H1 (cell line): ENCODE results near the gene ENTR1. TPM values are rescaled to one million over a fixed set of nuclear protein-coding genes. Genes with fewer than 3 reads are reported as not detected.

ENCODE experiments used
- CTCF ChIA-PET: fragments of 300-600 bp; sonication (Branson Sonifier 250); formaldehyde crosslinking; loops from one replicate; lab custom pipeline; 2021; ENCODE audit not compliant: partially characterized antibody; lab: Charles Lee
- POLR2A ChIA-PET: fragments of 300-600 bp; sonication (Branson Sonifier 250); formaldehyde crosslinking; loops from one replicate; lab custom pipeline; 2021; ENCODE audit warnings: inconsistent platforms; ENCODE audit not compliant: partially characterized antibody; lab: Charles Lee
- DNase-seq, 2 experiments: peaks; one replicate each; pipeline versions ENCODE4 v3.0.0 to v3.0.0-alpha.2; 2010 to 2022; ENCODE audit warnings: low spot score in 2 of 2, low read depth in 1 of 2, mixed read lengths in 1 of 2
- FAIRE-seq: peaks from 2 replicates; lab custom pipeline; 2011; peaks lifted over from hg19 to GRCh38; lab: Jason Lieb, UNC
- H2AFZ ChIP-seq: 2 replicates; pipeline ENCODE4 v1.8.1; 2012; ENCODE audit warnings: low read length, inconsistent platforms
- H2AK5ac ChIP-seq: 2 replicates; pipeline ENCODE4 v1.6.1; 2013; ENCODE audit warnings: low read depth, low read length
- H2BK120ac ChIP-seq: replicated peaks from 2 replicates; pipeline ENCODE3; 2013; ENCODE audit warnings: low read depth, low read length, inconsistent platforms
- H2BK12ac ChIP-seq: 2 replicates; pipeline ENCODE4 v1.6.1; 2013; ENCODE audit warnings: low read depth, low read length
- H2BK15ac ChIP-seq: 2 replicates; pipeline ENCODE4 v1.6.1; 2013; ENCODE audit warnings: low read length
- H2BK20ac ChIP-seq: 2 replicates; pipeline ENCODE4 v1.6.1; 2013; ENCODE audit warnings: low read length
- H2BK5ac ChIP-seq: 2 replicates; pipeline ENCODE4 v1.6.1; 2013; ENCODE audit warnings: low read depth, low read length
- H3K14ac ChIP-seq: 2 replicates; pipeline ENCODE4 v1.6.1; 2013; ENCODE audit warnings: inconsistent platforms; ENCODE audit not compliant: insufficient read length
- H3K18ac ChIP-seq: 2 replicates; pipeline ENCODE4 v1.6.1; 2013; ENCODE audit warnings: low read length; ENCODE audit errors: extremely low read depth
- H3K23ac ChIP-seq: 2 replicates; pipeline ENCODE4 v1.6.1; 2013; ENCODE audit warnings: inconsistent platforms; ENCODE audit not compliant: insufficient read length
- H3K23me2 ChIP-seq: 2 replicates; pipeline ENCODE4 v1.6.1; 2013; ENCODE audit warnings: low read depth, low read length
- H3K27ac ChIP-seq: 2 replicates; pipeline ENCODE4 v1.6.1; 2011; ENCODE audit warnings: low read depth, low read length, inconsistent platforms
- H3K27me3 ChIP-seq, 4 experiments: replicated peaks in 1 of 4; 1 replicate in 1 of 4; 2 replicates in 3 of 4; pipeline versions ENCODE4 v1.6.1 to v1.8.1; 2011 to 2013; ENCODE audit warnings: low read length in 3 of 4, mild to moderate bottlenecking in 3 of 4, inconsistent platforms in 2 of 4, mixed read lengths in 2 of 4, moderate library complexity in 1 of 4; ENCODE audit not compliant: control insufficient read depth in 3 of 4, insufficient read depth in 3 of 4; ENCODE audit errors: extremely low read depth in 1 of 4
- H3K36me3 ChIP-seq, 4 experiments: 2 replicates each; pipeline versions ENCODE4 v1.6.1 to v1.8.1; 2011 to 2013; ENCODE audit warnings: mild to moderate bottlenecking in 4 of 4, low read length in 3 of 4, moderate library complexity in 2 of 4, control low read depth in 1 of 4, inconsistent platforms in 1 of 4; ENCODE audit not compliant: insufficient read depth in 4 of 4, control insufficient read depth in 2 of 4
- H3K4ac ChIP-seq: replicated peaks from 2 replicates; pipeline ENCODE3; 2013; ENCODE audit warnings: low read length, low read depth, mixed read lengths, inconsistent platforms; ENCODE audit not compliant: insufficient read length
- H3K4me1 ChIP-seq, 4 experiments: replicated peaks in 1 of 4; 1 replicate in 1 of 4; 2 replicates in 3 of 4; pipeline versions ENCODE4 v1.6.1 to v1.8.1; 2011 to 2013; ENCODE audit warnings: low read length in 3 of 4, inconsistent platforms in 2 of 4, mixed read lengths in 1 of 4; ENCODE audit not compliant: insufficient read depth in 4 of 4, control insufficient read depth in 3 of 4
- H3K4me2 ChIP-seq, 2 experiments: 2 replicates each; pipeline versions ENCODE4 v1.6.1 to v1.8.1; 2011 to 2013; ENCODE audit warnings: low read depth in 2 of 2, low read length in 2 of 2, control low read depth in 1 of 2, inconsistent platforms in 1 of 2, mild to moderate bottlenecking in 1 of 2; ENCODE audit not compliant: insufficient read depth in 1 of 2
- H3K4me3 ChIP-seq, 4 experiments: fragments of 200-600, 300-600 bp in 1 of 4; sonication (generic), shearing (Covaris generic), sonication (Bioruptor Twin) in 1 of 4; 2 replicates each; pipeline versions ENCODE4 v1.5.1 to v1.8.1; 2011 to 2016; ENCODE audit warnings: low read length in 4 of 4, low read depth in 3 of 4, control low read depth in 2 of 4, inconsistent platforms in 2 of 4, mild to moderate bottlenecking in 2 of 4, mixed read lengths in 1 of 4, moderate library complexity in 1 of 4; ENCODE audit not compliant: insufficient read depth in 2 of 4; ENCODE audit errors: extremely low read depth in 1 of 4
- H3K56ac ChIP-seq: replicated peaks from 2 replicates; pipeline ENCODE3; 2013; ENCODE audit warnings: low read depth, mild to moderate bottlenecking, mixed read lengths, low read length, inconsistent platforms; ENCODE audit not compliant: insufficient read length
- H3K79me1 ChIP-seq: 2 replicates; pipeline ENCODE4 v1.6.1; 2013; ENCODE audit warnings: low read depth, low read length, control low read depth
- H3K79me2 ChIP-seq, 2 experiments: 2 replicates each; pipeline versions ENCODE4 v1.6.1 to v1.8.1; 2012 to 2013; ENCODE audit warnings: low read length in 2 of 2, mild to moderate bottlenecking in 2 of 2, inconsistent platforms in 1 of 2; ENCODE audit not compliant: insufficient read depth in 2 of 2, control insufficient read depth in 1 of 2
- H3K9ac ChIP-seq, 4 experiments: replicated peaks in 1 of 4; 1 replicate in 1 of 4; 2 replicates in 3 of 4; pipeline versions ENCODE4 v1.6.1 to v1.8.1; 2011 to 2013; ENCODE audit warnings: low read depth in 3 of 4, low read length in 3 of 4, control low read depth in 2 of 4, mild to moderate bottlenecking in 2 of 4, moderate library complexity in 2 of 4, inconsistent platforms in 1 of 4; ENCODE audit errors: extremely low read depth in 1 of 4
- H3K9me3 ChIP-seq, 2 experiments: 2 replicates each; pipeline versions ENCODE4 v1.6.1 to v1.8.1; 2012 to 2013; ENCODE audit warnings: mild to moderate bottlenecking in 2 of 2, moderate library complexity in 2 of 2, control low read depth in 1 of 2, inconsistent platforms in 1 of 2, low read depth in 1 of 2, low read length in 1 of 2, mixed read lengths in 1 of 2; ENCODE audit not compliant: insufficient read depth in 2 of 2
- H4K20me1 ChIP-seq, 2 experiments: replicated peaks in 1 of 2; 2 replicates each; pipeline versions ENCODE3 to v1.8.1; 2011 to 2013; ENCODE audit warnings: inconsistent platforms in 2 of 2, low read length in 2 of 2, mild to moderate bottlenecking in 1 of 2; ENCODE audit not compliant: insufficient read depth in 2 of 2, control insufficient read depth in 1 of 2
- H4K5ac ChIP-seq: 2 replicates; pipeline ENCODE4 v1.6.1; 2013; ENCODE audit warnings: low read length, low read depth, mixed read lengths, inconsistent platforms; ENCODE audit not compliant: insufficient read length
- H4K8ac ChIP-seq: 2 replicates; pipeline ENCODE4 v1.8.0; 2013; ENCODE audit warnings: mild to moderate bottlenecking, moderate library complexity, low read length, inconsistent platforms; ENCODE audit not compliant: insufficient read depth; ENCODE audit errors: extremely low read depth
- H4K91ac ChIP-seq: replicated peaks from 2 replicates; pipeline ENCODE3; 2013; ENCODE audit warnings: low read length, mixed read lengths, inconsistent platforms; ENCODE audit not compliant: insufficient read length
- BRCA1 ChIP-seq: IDR thresholded peaks from 2 replicates; pipeline ENCODE4 v1.6.1; 2012; ENCODE audit warnings: low read depth, low read length, improper control_type of control experiment
- NRF1 ChIP-seq: IDR thresholded peaks from 2 replicates; pipeline ENCODE4 v1.6.1; 2011; ENCODE audit warnings: mild to moderate bottlenecking, low read depth, low read length, improper control_type of control experiment
- SIRT6 ChIP-seq: IDR thresholded peaks from one replicate; pipeline ENCODE4 v1.7.1; 2012; ENCODE audit warnings: low read length, inconsistent platforms
- SIX5 ChIP-seq: IDR thresholded peaks from 2 replicates; pipeline ENCODE4 v1.6.1; 2011; ENCODE audit warnings: mild to moderate bottlenecking, low read depth, low read length
- SP1 ChIP-seq: IDR thresholded peaks from 2 replicates; pipeline ENCODE4 v1.6.1; 2011; ENCODE audit warnings: low read depth, low read length
- SP2 ChIP-seq: IDR thresholded peaks from 2 replicates; pipeline ENCODE4 v1.6.1; 2012; ENCODE audit warnings: mild to moderate bottlenecking, low read length, inconsistent platforms
- SP4 ChIP-seq: IDR thresholded peaks from 2 replicates; pipeline ENCODE4 v1.6.1; 2012; ENCODE audit warnings: low read length, inconsistent platforms
- TBP ChIP-seq: IDR thresholded peaks from 2 replicates; pipeline ENCODE4 v1.6.1; 2011; ENCODE audit warnings: low read depth, low read length, improper control_type of control experiment
- ZNF274 ChIP-seq: IDR thresholded peaks from 2 replicates; pipeline ENCODE4 v1.7.0; 2012; ENCODE audit warnings: low read length, borderline replicate concordance; ENCODE audit errors: extremely low read depth
- WGBS, 2 experiments: shearing (Covaris generic) in 1 of 2; methylation state at CpG; one replicate each; pipeline versions ENCODE4 v1.1.6 to v1.1.7; 2013 to 2015; ENCODE audit warnings: low lambda C conversion rate in 2 of 2, mixed read lengths in 2 of 2, inconsistent platforms in 1 of 2, low coverage in 1 of 2, missing lambda C conversion rate in 1 of 2; ENCODE audit not compliant: insufficient replicate concordance in 2 of 2, insufficient coverage in 1 of 2, insufficient read length in 1 of 2; ENCODE audit errors: extremely low coverage in 1 of 2, missing lambda C conversion rate in 1 of 2; 5-methylcytosine and 5-hydroxymethylcytosine counted together
- polyA plus RNA-seq, 7 experiments: library from polyadenylated mRNA; depleted of rRNA in 3 of 7; stranded (reverse) in 5 of 7; unstranded in 2 of 7; fragments of >200 nt in 5 of 7; fragments of 200-250 nt in 2 of 7; gene quantifications; 1 replicate in 5 of 7; 2 replicates in 1 of 7; 4 replicates in 1 of 7; pipeline versions ENCODE4 v1.2.1 to v1.2.3, GENCODE V29; 2011 to 2013; ENCODE audit warnings: missing spikeins in 2 of 7, mixed read lengths in 2 of 7
- total RNA-seq: library from RNA; stranded (reverse); fragmentation: NEBNext Ultra II Directional; extraction: Animal tissue kit (Norgen Biotek cat#: 25700); gene quantifications from 2 replicates; pipeline ENCODE4 v1.2.1, GENCODE V29; 2021
- TF ChIP-seq, protein P1 (sequence below): IDR thresholded peaks from 2 replicates; pipeline ENCODE4 v1.6.1; 2011; ENCODE audit warnings: low read length, improper control_type of control experiment

ENTR1 gene
- total and polyA plus RNA-seq, 2 of the 8 experiments (the other 6 are each of a cell fraction or from before 2014, with no cell fraction given), result 65.2 to 102 TPM

DNA sequence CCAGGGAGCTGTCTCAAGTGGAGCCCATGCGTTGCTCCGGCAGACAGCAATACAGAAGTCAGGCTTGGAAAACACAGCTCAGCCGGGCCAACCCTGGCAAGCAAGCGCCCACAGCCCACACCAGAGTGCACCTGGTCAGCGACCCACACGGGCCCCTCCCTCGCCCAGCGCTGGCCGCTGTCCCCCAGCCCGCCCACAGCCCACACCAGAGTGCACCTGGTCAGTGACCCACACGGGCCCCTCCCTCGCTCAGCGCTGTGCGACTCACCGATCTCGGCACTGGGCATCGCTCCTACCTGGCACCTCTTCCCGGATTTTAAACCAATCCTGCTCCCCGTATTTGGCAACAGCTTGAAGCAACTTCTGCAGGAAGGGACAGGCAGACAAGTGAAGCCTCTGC lies 23.2 kb downstream of the ENTR1 start:
- H4K5ac ChIP-seq, result no peak overlapping the region
- H3K23ac ChIP-seq, result no peak overlapping the region
- DNase-seq (no peak), FAIRE-seq (no peak)
- no peak overlapping the region for H2BK20ac ChIP-seq
- peaks cover 4 to 15% of the 10 kb centered on the region in 2 experiments for H4K20me1 ChIP-seq
- H3K9ac ChIP-seq, result no peak overlapping the region
- H2AFZ ChIP-seq, result no peak overlapping the region
- no peak overlapping the region for H2BK120ac ChIP-seq
- no peak overlapping the region for H2BK12ac ChIP-seq
- no peak overlapping the region for H2BK15ac ChIP-seq
- H2BK5ac ChIP-seq, result no peak overlapping the region
- no peak overlapping the region for H3K4me2 ChIP-seq
- no peak overlapping the region for H3K56ac ChIP-seq
- H3K27me3 ChIP-seq, result no peaks in the 10 kb centered on the region
- no peaks in the 10 kb centered on the region for H3K9me3 ChIP-seq
- CTCF ChIA-PET, result interaction anchor here (1.2 to 4.7 kb wide), 5 partner anchors 11 to 74 kb away, joined by 3 to 26 read pairs (median 3); partner anchors contain the start of gene SNAPC4
- TF ChIP-seq BRCA1 (no peak), NRF1 (no peak), ZNF274 (no peak), SIRT6 (no peak), SP4 (no peak), SP2 (no peak), SP1 (no peak), TBP (no peak), SIX5 (no peak)
- TF ChIP-seq, protein P1, sequence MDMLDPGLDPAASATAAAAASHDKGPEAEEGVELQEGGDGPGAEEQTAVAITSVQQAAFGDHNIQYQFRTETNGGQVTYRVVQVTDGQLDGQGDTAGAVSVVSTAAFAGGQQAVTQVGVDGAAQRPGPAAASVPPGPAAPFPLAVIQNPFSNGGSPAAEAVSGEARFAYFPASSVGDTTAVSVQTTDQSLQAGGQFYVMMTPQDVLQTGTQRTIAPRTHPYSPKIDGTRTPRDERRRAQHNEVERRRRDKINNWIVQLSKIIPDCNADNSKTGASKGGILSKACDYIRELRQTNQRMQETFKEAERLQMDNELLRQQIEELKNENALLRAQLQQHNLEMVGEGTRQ, result no peak
- WGBS, 2 experiments, result 96% methylated on average over 13 of the region's 19 CpGs; no CpG with 5 or more reads in 1 of the 2 experiments
- no peaks in the 10 kb centered on the region; a peak in 1 of 4 replicates for H3K79me2 ChIP-seq
- H4K8ac ChIP-seq, result no peak overlapping the region
- no peaks in the 10 kb centered on the region for H3K23me2 ChIP-seq
- H2AK5ac ChIP-seq, result no peak overlapping the region
- H3K4me3 ChIP-seq, result no peak overlapping the region
- peaks cover 16 to 69% (median 51%) of the 10 kb centered on the region in 4 experiments for H3K36me3 ChIP-seq
- POLR2A ChIA-PET, result interaction anchor here (1.4 to 14.0 kb wide), 4 partner anchors 9 to 21 kb away, joined by 3 to 139 read pairs (median 8); partner anchors contain the start of gene SNAPC4
- H3K79me1 ChIP-seq, result no peaks in the 10 kb centered on the region; the same call in 1 of the 2 replicates
- H4K91ac ChIP-seq, result no peak overlapping the region
- no peak overlapping the region for H3K27ac ChIP-seq
- H3K14ac ChIP-seq, result no peak overlapping the region
- H3K4ac ChIP-seq, result no peak overlapping the region
- H3K4me1 ChIP-seq, result no peaks in the 10 kb centered on the region
- H3K18ac ChIP-seq, result no peak overlapping the region
